ENCODE results near the gene SRPX.

The SRPX gene

DNA sequence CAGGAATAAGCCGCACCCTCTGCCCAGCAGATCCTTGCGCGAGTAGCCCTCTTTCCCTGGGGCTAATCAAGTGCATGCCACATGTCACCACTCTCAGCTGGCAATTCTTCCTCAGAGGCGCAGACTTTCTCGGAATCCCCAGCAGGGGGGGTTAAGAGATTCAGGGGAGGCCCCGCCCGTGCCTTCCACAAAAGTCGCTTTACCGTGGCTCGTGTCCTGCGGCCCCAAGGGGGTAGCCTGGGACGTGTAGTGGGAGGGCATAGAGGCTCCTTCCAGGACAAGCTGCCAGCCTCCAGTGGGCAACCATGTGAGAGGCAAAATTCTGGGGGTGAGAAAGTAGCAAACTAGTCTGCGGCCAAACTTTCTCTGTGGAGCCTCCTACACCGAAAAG lies 652 bp downstream of the SRPX start:
- Mint-ChIP-seq H3K4me1 (peaks cover 7% of the 10 kb centered on the region), H3K27me3 (peaks cover 49% of the 10 kb centered on the region), H3K4me3 (peak overlapping the region; percentile 29 to 61), H3K9me3 (no peaks in the 10 kb centered on the region), H3K27ac (no peak overlapping the region)
- DNase-seq = peak in 1 of 2 donors; percentile 19
- ATAC-seq = peak; percentile 40

DNA sequence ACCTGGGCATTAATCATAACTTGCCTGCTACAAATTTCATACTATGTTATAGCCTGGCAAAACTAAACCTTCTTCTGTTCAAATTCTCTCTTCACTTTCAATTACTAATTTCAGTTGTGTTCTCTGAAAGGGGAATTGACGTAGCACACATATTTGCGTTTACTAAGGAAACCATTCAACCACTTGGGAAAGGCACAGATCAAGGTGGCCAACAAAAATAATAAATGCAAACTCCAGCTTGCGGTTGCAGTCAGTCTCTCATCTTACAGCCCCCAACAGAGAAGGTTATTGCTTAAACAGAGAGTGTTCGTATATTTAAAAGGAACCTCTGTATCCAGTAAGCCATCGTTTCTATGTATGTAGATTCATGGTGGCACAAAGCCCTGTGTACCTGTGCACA lies 4.0 kb downstream of the SRPX start:
- Mint-ChIP-seq H3K4me3 (no peak overlapping the region), H3K27ac (no peak overlapping the region), H3K4me1 (peaks cover 7% of the 10 kb centered on the region), H3K27me3 (peaks cover 41% of the 10 kb centered on the region), H3K9me3 (no peaks in the 10 kb centered on the region)
- no peak for DNase-seq
- no peak for ATAC-seq

GRCh38 chrX:38214551-38215531 lies 5.8 kb downstream of the SRPX start:
- DNase-seq (no peak), ATAC-seq (no peak)
- H3K27me3 Mint-ChIP-seq = peaks cover 23% of the 10 kb centered on the region
- no peak overlapping the region for H3K4me3 Mint-ChIP-seq
- no peaks in the 10 kb centered on the region for H3K4me1 Mint-ChIP-seq
- no peak overlapping the region for H3K27ac Mint-ChIP-seq
- no peaks in the 10 kb centered on the region for H3K9me3 Mint-ChIP-seq

GRCh38 chrX:38214044-38214443 lies 6.6 kb downstream of the SRPX start:
- peaks cover 16% of the 10 kb centered on the region for H3K27me3 Mint-ChIP-seq
- H3K4me3 Mint-ChIP-seq = no peak overlapping the region
- DNase-seq = no peak
- no peak for ATAC-seq
- no peaks in the 10 kb centered on the region for H3K4me1 Mint-ChIP-seq
- no peak overlapping the region for H3K27ac Mint-ChIP-seq
- H3K9me3 Mint-ChIP-seq = no peaks in the 10 kb centered on the region

GRCh38 chrX:38211891-38212635 lies 8.6 kb downstream of the SRPX start:
- Mint-ChIP-seq H3K27me3 (peaks cover 3% of the 10 kb centered on the region), H3K27ac (no peak overlapping the region), H3K4me1 (no peaks in the 10 kb centered on the region), H3K4me3 (no peak overlapping the region), H3K9me3 (no peaks in the 10 kb centered on the region)
- ATAC-seq = no peak
- no peak for DNase-seq

DNA sequence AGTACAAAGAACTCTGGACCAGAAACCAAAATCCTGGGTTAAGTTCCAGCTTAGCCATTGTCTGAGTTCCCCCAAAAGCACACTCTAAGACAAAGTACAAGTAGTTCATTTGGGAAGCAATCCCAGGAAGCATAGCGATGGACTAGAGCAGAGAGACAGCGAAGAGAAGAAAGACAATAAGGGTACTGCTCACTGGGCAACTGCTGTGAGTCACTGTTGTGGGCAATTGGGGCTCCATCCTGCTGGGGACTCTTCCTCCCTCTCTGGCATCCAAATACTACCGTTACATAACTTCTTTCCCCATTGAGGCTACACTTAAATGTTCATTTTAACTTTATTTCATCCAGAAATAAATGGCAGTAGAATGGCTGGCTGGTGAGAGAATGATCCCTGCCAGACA lies 14.1 kb downstream of the SRPX start:
- DNase-seq = no peak

DNA sequence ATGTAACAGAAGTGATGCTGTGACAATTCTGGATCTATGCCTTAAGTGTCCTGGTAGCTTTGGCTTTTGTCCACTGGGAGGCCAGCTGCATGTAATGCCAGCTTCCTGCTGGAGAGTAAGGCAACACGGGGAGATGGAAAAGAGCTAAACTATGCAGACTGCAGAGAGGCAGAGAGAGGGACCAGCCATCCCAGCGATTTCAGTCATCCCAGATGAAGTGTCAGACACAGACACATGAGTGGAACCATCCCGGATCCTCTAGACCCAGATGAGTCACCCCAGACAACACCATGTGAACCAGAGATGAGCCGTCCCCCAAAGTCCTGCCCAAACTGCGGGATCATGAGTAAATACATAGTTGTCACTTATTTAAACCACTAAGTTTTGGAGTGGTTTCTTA lies 14.6 kb downstream of the SRPX start:
- Mint-ChIP-seq H3K27me3 (peaks cover 12% of the 10 kb centered on the region), H3K27ac (no peak overlapping the region), H3K4me3 (no peak overlapping the region), H3K4me1 (no peaks in the 10 kb centered on the region), H3K9me3 (no peaks in the 10 kb centered on the region)
- DNase-seq (no peak), ATAC-seq (no peak)

More for the DNA sequence above, 14.1 kb downstream of the SRPX start:
- Mint-ChIP-seq H3K4me3 (no peak overlapping the region), H3K9me3 (no peaks in the 10 kb centered on the region), H3K27ac (no peak overlapping the region), H3K27me3 (peaks cover 12% of the 10 kb centered on the region), H3K4me1 (no peaks in the 10 kb centered on the region)
- ATAC-seq = no peak

- no peaks in the 10 kb centered on the region for H3K9me3 Mint-ChIP-seq
- no peak overlapping the region for H3K27ac Mint-ChIP-seq
- no peaks in the 10 kb centered on the region for H3K4me1 Mint-ChIP-seq
- H3K27me3 Mint-ChIP-seq = peaks cover 12% of the 10 kb centered on the region
- no peak overlapping the region for H3K4me3 Mint-ChIP-seq
- ATAC-seq (no peak), DNase-seq (no peak)
These were observed 15.6 kb downstream of the SRPX start for GRCh38 chrX:38205039-38205438.

GRCh38 chrX:38192007-38192810 lies 28.5 kb downstream of the SRPX start:
- Mint-ChIP-seq H3K4me3 (no peak overlapping the region), H3K9me3 (no peaks in the 10 kb centered on the region), H3K27me3 (peaks cover 17% of the 10 kb centered on the region), H3K4me1 (no peaks in the 10 kb centered on the region), H3K27ac (no peak overlapping the region)
- DNase-seq (no peak), ATAC-seq (no peak)

DNA sequence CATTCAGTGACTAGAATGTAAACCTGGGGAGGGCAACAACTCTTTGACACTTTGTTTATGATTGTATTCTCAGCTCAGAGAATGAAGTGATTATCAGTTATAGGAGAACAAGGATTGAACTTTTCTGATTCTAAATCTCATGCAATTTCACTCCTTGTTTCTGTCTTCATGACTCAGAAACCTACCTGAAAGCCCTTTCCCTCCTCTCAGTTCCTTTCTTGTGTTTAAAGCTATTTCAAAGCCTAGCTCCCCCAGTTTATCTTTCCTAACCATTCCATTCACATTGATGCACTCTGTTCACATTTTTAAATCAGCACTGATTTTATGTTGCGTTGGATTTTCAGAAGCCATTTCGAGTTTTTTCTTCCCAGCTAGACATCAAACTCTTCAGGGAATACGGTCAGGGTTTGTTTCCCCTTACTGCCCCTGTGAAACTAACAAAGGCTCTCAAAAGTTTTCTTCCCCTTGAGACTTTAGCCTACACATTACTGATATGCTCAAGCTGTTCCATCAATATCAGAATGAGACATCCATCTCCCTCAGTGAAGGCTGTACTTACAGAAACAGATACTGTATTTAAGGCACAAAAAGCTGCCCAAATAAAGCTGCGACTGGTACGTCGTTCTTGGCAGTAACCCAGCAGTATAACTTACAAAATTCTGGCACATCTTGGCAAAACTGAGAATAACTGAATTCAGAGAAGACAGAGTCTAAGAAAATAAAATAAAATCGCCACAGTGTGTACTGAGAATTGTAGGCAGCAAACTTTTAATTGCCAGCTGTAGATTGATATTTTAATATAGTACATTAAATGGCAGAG lies 31.0 kb downstream of the SRPX start:
- Mint-ChIP-seq H3K27me3 (peaks cover 17% of the 10 kb centered on the region), H3K9me3 (no peaks in the 10 kb centered on the region), H3K4me1 (no peaks in the 10 kb centered on the region), H3K4me3 (no peak overlapping the region), H3K27ac (no peak overlapping the region)
- DNase-seq = no peak
- ATAC-seq = no peak

GRCh38 chrX:38183596-38183995 lies 37.1 kb downstream of the SRPX start:
- H3K9me3 Mint-ChIP-seq = no peaks in the 10 kb centered on the region
- peaks cover 6% of the 10 kb centered on the region for H3K27me3 Mint-ChIP-seq
- ATAC-seq (no peak), DNase-seq (no peak)
- no peak overlapping the region for H3K27ac Mint-ChIP-seq
- H3K4me3 Mint-ChIP-seq = no peak overlapping the region
- H3K4me1 Mint-ChIP-seq = no peaks in the 10 kb centered on the region

DNA sequence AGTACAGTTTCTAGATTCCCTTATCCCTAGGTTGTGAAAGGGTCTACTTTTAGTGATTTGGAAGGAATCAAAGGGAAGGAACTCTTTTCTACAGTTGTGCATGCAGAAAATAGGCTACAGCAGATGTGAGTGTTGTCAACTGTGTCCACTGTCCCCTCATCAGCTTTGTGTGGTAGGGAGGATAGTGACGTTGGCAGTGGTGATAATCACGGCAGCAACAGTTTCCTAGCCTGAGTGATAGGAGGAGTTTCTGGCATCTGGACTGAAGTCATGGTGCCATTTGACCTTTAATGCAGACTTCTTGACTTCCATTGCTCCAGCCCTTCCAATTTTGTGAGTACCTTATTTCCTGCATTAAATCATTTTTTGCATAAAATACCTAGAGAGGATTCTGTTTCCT lies 39.3 kb downstream of the SRPX start:
- H3K27me3 Mint-ChIP-seq = no peaks in the 10 kb centered on the region
- ATAC-seq = no peak
- no peak overlapping the region for H3K27ac Mint-ChIP-seq

DNA sequence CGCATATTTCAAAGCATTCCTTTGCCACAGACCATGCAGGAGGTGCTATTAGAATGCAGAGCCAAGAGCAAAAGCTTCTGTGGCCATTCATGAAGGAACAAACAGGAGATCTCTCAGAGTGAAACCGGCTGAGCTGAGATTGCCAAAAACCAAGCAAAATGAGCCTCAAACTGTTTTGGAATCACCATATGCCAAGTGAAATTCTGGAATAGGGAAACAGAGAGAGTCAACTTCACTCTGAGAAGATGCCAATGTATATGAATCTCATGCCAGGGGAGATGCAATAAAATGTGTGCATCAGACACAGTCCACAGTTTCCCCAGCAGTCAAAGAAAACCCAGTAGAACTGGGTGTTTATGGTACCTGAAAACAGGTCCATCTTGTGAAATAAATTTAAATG lies 42.3 kb downstream of the SRPX start:
- no peak overlapping the region for H3K27ac Mint-ChIP-seq
- no peaks in the 10 kb centered on the region for H3K27me3 Mint-ChIP-seq
- H3K4me1 Mint-ChIP-seq = no peaks in the 10 kb centered on the region
- no peak for ATAC-seq
- no peak overlapping the region for H3K4me3 Mint-ChIP-seq
- no peaks in the 10 kb centered on the region for H3K9me3 Mint-ChIP-seq
- no peak for DNase-seq

More for the DNA sequence above, 39.3 kb downstream of the SRPX start:
- no peak for DNase-seq
- Mint-ChIP-seq H3K4me3 (no peak overlapping the region), H3K9me3 (no peaks in the 10 kb centered on the region), H3K4me1 (no peaks in the 10 kb centered on the region)

DNA sequence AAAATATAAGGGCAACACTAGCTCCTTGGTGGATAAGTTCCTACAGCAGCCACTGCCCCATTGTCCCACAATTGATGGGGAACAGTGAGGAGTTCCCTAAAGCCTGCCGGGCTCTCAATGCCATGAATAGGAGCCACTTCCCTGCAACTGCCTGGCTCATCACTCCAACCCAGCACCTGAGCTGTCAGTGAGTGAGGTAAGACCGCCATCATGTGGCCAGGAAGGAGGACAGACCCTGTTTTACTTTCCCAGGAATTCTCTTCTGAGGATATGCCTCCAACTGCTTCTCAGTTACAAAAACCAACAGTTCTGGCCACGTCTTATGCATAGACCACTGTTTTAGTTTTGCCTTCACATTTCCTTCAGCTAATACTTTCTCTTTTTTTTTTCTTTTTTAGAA lies 45.5 kb downstream of the SRPX start:
- ATAC-seq (no peak), DNase-seq (no peak)
- no peaks in the 10 kb centered on the region for H3K9me3 Mint-ChIP-seq
- H3K27ac Mint-ChIP-seq = no peak overlapping the region
- H3K27me3 Mint-ChIP-seq = no peaks in the 10 kb centered on the region
- no peak overlapping the region for H3K4me3 Mint-ChIP-seq
- H3K4me1 Mint-ChIP-seq = no peaks in the 10 kb centered on the region

DNA sequence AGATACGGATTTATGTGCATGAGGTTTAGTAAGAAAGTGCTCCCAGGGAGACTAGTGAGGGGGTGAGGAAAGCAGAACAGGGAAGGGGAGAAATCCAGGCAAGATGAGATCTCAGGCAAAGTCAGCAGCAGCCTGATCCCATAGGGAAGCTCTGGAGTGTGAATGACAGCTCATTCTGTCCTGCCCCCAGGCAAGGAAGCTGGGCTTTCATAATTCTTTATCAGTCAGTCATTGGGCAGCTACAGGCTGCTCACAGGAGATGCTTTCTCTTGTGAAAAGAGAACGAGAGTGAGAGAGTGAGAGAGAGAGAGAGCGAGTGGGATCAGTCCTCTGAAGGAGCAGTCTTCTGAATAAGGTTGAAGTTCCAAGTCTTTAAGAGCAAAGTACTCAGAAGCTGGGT lies 48.1 kb downstream of the SRPX start:
- H3K27me3 Mint-ChIP-seq = no peaks in the 10 kb centered on the region
- H3K4me1 Mint-ChIP-seq = no peaks in the 10 kb centered on the region
- no peak overlapping the region for H3K27ac Mint-ChIP-seq
- DNase-seq (no peak), ATAC-seq (no peak)
- H3K9me3 Mint-ChIP-seq = no peaks in the 10 kb centered on the region
- no peak overlapping the region for H3K4me3 Mint-ChIP-seq
